Astrocyte (in vitro differentiated cells and primary cell): ENCODE data around the gene SFTPB. TPM values are rescaled to one million over a fixed set of nuclear protein-coding genes. Genes with fewer than 3 reads are reported as not detected.

Experiments
- DNase-seq: peaks from one replicate; pipeline ENCODE4 v3.0.0-alpha.2; 2010; ENCODE audit warnings: low read depth
- FAIRE-seq: peaks from 2 replicates; lab custom pipeline; 2011; peaks lifted over from hg19 to GRCh38; lab: Jason Lieb, UNC
- H2AFZ ChIP-seq: 2 replicates; pipeline ENCODE4 v1.6.0; 2012; ENCODE audit warnings: low read depth, low read length, inconsistent platforms
- H3K27ac ChIP-seq: 2 replicates; pipeline ENCODE4 v1.5.1; 2011; ENCODE audit warnings: low read depth, low read length, inconsistent platforms
- H3K27me3 ChIP-seq: 2 replicates; pipeline ENCODE4 v1.6.0; 2011; ENCODE audit warnings: low read length, inconsistent platforms; ENCODE audit not compliant: insufficient read depth
- H3K36me3 ChIP-seq: 2 replicates; pipeline ENCODE4 v1.5.1; 2011; ENCODE audit warnings: low read length, inconsistent platforms; ENCODE audit not compliant: insufficient read depth
- H3K4me1 ChIP-seq: 2 replicates; pipeline ENCODE4 v1.5.1; 2011; ENCODE audit warnings: low read length, inconsistent platforms; ENCODE audit not compliant: insufficient read depth
- H3K4me2 ChIP-seq: 2 replicates; pipeline ENCODE4 v1.6.0; 2012; ENCODE audit warnings: low read length, inconsistent platforms
- H3K4me3 ChIP-seq: 2 replicates; pipeline ENCODE4 v1.5.1; 2011; ENCODE audit warnings: low read depth, mild to moderate bottlenecking, low read length, inconsistent platforms; ENCODE audit not compliant: insufficient read depth
- H3K79me2 ChIP-seq: 2 replicates; pipeline ENCODE4 v1.6.0; 2012; ENCODE audit warnings: mild to moderate bottlenecking, low read length, inconsistent platforms; ENCODE audit not compliant: insufficient read depth
- H3K9ac ChIP-seq: 2 replicates; pipeline ENCODE4 v1.6.0; 2012; ENCODE audit warnings: mild to moderate bottlenecking, low read length, inconsistent platforms
- H3K9me3 ChIP-seq: 2 replicates; pipeline ENCODE4 v1.5.1; 2012; ENCODE audit warnings: low read depth, mild to moderate bottlenecking, low read length, inconsistent platforms; ENCODE audit not compliant: insufficient read depth
- H4K20me1 ChIP-seq: 2 replicates; pipeline ENCODE4 v1.6.0; 2012; ENCODE audit warnings: low read length, inconsistent platforms; ENCODE audit not compliant: insufficient read depth
- H3K27ac Mint-ChIP-seq: one replicate; pipeline ENCODE4 v1.8.0; 2021; ENCODE audit warnings: mild to moderate bottlenecking, mixed read lengths; ENCODE audit not compliant: unreplicated experiment
- H3K27me3 Mint-ChIP-seq: one replicate; pipeline ENCODE4 v1.8.0; 2021; ENCODE audit warnings: low read depth, mixed read lengths; ENCODE audit not compliant: unreplicated experiment
- H3K36me3 Mint-ChIP-seq: one replicate; pipeline ENCODE4 v1.8.0; 2021; ENCODE audit warnings: low read depth, mixed read lengths; ENCODE audit not compliant: unreplicated experiment
- H3K4me1 Mint-ChIP-seq: one replicate; pipeline ENCODE4 v1.8.0; 2021; ENCODE audit warnings: low read depth, mixed read lengths; ENCODE audit not compliant: unreplicated experiment
- H3K4me3 Mint-ChIP-seq: one replicate; pipeline ENCODE4 v1.8.0; 2021; ENCODE audit warnings: mild to moderate bottlenecking, moderate library complexity, mixed read lengths; ENCODE audit not compliant: unreplicated experiment
- H3K9me3 Mint-ChIP-seq: one replicate; pipeline ENCODE4 v1.8.0; 2021; ENCODE audit warnings: mild to moderate bottlenecking, mixed read lengths; ENCODE audit not compliant: unreplicated experiment
- CTCF ChIP-seq: IDR thresholded peaks from 2 replicates; pipeline ENCODE4 v1.5.1; 2011; ENCODE audit warnings: low read depth, mild to moderate bottlenecking, inconsistent platforms, low read length, moderate library complexity; ENCODE audit not compliant: insufficient read depth
- EZH2 ChIP-seq: IDR thresholded peaks from 2 replicates; pipeline ENCODE4 v1.6.1; 2012; ENCODE audit warnings: mild to moderate bottlenecking, low read length, inconsistent platforms; ENCODE audit not compliant: insufficient read depth
- total RNA-seq: library from RNA; stranded (reverse); gene quantifications from 2 replicates; pipeline ENCODE4 v1.2.1, GENCODE V29; 2021

The SFTPB gene
- total RNA-seq, 1 donor from 2014 or later, result not detected

GRCh38 chr2:85611705-85612587, 56.1 kb downstream of the SFTPB start, which contains the start of gene C2orf68:
Gene C2orf68 (minus strand): TSS chr2:85612066. CDS start chr2:85611984, 82 bp downstream.
- TF ChIP-seq EZH2 (no peak), CTCF (no peak)
- Histone ChIP-seq H3K9me3 (no peaks in the 10 kb centered on the region), H3K4me3 (peak within 1 kb of the TSS; percentile 90), H3K79me2 (peaks cover 57% of the 10 kb centered on the region), H3K4me1 (peaks cover 9% of the 10 kb centered on the region), H3K4me2 (peak within 1 kb of the TSS; percentile 100), H4K20me1 (peaks cover 24% of the 10 kb centered on the region), H3K36me3 (peaks cover 15% of the 10 kb centered on the region), H3K27ac (peak within 1 kb of the TSS; percentile 69), H3K9ac (peak within 1 kb of the TSS; percentile 93), H3K27me3 (no peaks in the 10 kb centered on the region), H2AFZ (peak within 1 kb of the TSS; percentile 77)
- peaks cover 4% of the 10 kb centered on the region for H3K36me3 Mint-ChIP-seq
- no peaks in the 10 kb centered on the region for H3K27me3 Mint-ChIP-seq
- DNase-seq (peak; percentile 76), FAIRE-seq (no peak)
- H3K27ac Mint-ChIP-seq, result peak within 1 kb of the TSS; percentile 91
- peak within 1 kb of the TSS; percentile 99 for H3K4me3 Mint-ChIP-seq
- no peaks in the 10 kb centered on the region for H3K9me3 Mint-ChIP-seq
- peaks cover 28% of the 10 kb centered on the region for H3K4me1 Mint-ChIP-seq

GRCh38 chr2:85611217-85611704, 56.7 kb downstream of the SFTPB start:
- TF ChIP-seq EZH2 (no peak), CTCF (no peak)
- Mint-ChIP-seq H3K36me3 (peaks cover 4% of the 10 kb centered on the region), H3K27me3 (no peaks in the 10 kb centered on the region), H3K27ac (peak overlapping the region; percentile 91), H3K4me1 (peaks cover 34% of the 10 kb centered on the region), H3K4me3 (peak overlapping the region; percentile 99), H3K9me3 (no peaks in the 10 kb centered on the region)
- H3K27ac ChIP-seq, result peak overlapping the region; percentile 69
- peaks cover 15% of the 10 kb centered on the region for H3K36me3 ChIP-seq
- peaks cover 11% of the 10 kb centered on the region for H3K4me1 ChIP-seq
- H2AFZ ChIP-seq, result peak overlapping the region; percentile 77
- FAIRE-seq (no peak), DNase-seq (no peak)
- no peaks in the 10 kb centered on the region for H3K27me3 ChIP-seq
- peak overlapping the region; percentile 93 for H3K9ac ChIP-seq
- peak overlapping the region; percentile 90 for H3K4me3 ChIP-seq
- peak overlapping the region; percentile 100 for H3K4me2 ChIP-seq
- no peaks in the 10 kb centered on the region for H3K9me3 ChIP-seq
- H3K79me2 ChIP-seq, result peaks cover 51% of the 10 kb centered on the region
- H4K20me1 ChIP-seq, result peaks cover 28% of the 10 kb centered on the region

Other genes with a start within 250 kb of the SFTPB start
- 0.58 and 0.64 TPM in 2 replicates for gene SH2D6, start 249.5 kb downstream of the SFTPB start, total RNA-seq
- 175 and 180 TPM in 2 replicates for gene MAT2A, start 129.0 kb downstream of the SFTPB start, total RNA-seq
- gene GGCX, start 106.7 kb downstream of the SFTPB start, total RNA-seq, result 79.0 and 94.6 TPM in 2 replicates
- 30.6 and 35.3 TPM in 2 replicates for gene VAMP8, start 90.6 kb downstream of the SFTPB start, total RNA-seq
- gene VAMP5, start 83.8 kb downstream of the SFTPB start, total RNA-seq, result 17.1 and 17.6 TPM in 2 replicates
- 155 and 176 TPM in 2 replicates for gene RNF181, start 72.5 kb downstream of the SFTPB start, total RNA-seq
- gene TMEM150A, start 65.5 kb downstream of the SFTPB start, total RNA-seq, result 20.4 and 22.2 TPM in 2 replicates
- gene C2orf68, start 56.1 kb downstream of the SFTPB start, total RNA-seq, result 14.3 and 17.8 TPM in 2 replicates
- 44.4 and 48.3 TPM in 2 replicates for gene USP39, start 52.0 kb downstream of the SFTPB start, total RNA-seq
- gene GNLY, start 26.2 kb upstream of the SFTPB start, total RNA-seq, result not detected in 2 replicates
- gene ATOH8, start 85.8 kb upstream of the SFTPB start, total RNA-seq, result 1.2 and 1.9 TPM in 2 replicates
- 20.0 and 28.2 TPM in 2 replicates for gene ST3GAL5, start 220.8 kb upstream of the SFTPB start, total RNA-seq